ENCODE results near the gene ADGB.

DNA sequence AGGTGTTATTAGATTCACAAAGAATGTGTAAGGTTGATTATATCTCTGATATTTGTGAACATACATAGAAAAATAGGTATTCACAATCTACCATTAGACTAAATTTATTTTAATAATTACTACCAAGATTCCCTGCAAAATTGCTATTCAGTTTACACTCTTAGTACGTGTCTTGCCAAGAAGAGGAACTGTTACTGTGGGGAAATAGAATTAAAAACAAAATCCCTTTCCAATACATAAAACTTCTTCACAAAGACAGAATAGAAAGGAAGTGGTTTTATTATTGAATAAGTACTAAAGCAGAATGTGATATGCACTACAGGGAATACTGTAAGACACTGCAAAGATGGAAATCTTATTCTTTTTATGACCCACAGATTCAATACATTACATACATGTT lies 38.2 kb upstream of the ADGB start:
- no peak for TF ChIP-seq CTCF (IDR thresholded peaks at IDR 0.05)
- no peak for TF ChIP-seq POLR2A (IDR thresholded peaks at IDR 0.05)

All from body of pancreas (tissue), 4 donors.